Measurements from ENCODE around the gene CCP110. TPM values are rescaled to one million over a fixed set of nuclear protein-coding genes. Genes with fewer than 3 reads are reported as not detected.

Gene CCP110
- polyA plus RNA-seq, 1 experiment: 2.6 TPM

DNA sequence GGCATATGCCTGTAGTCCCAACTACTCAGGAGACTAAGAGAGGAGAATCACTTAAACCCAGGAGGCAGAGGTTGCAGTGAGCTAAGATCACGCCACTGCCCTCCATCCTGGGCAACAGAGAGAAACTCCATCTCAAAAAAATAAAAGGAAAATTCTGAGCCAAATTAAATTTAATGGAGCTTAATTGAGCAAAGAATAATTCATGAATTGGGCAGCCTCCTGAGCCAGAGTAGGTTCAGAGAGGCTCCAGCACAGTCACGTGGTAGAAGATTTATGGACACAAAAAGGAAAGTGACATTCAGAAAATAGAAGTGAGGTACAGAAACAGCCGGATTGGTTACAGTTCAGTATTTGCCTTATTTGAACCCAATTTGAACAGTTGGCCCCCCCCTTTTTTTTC is 42.6 kb downstream of the CCP110 start:
- ChIA-PET CTCF (interaction anchor here (0.9 to 3.8 kb wide), 3 partner anchors 8 to 817 kb away, joined by 3 to 11 read pairs (median 5); no protein-coding TSS in a partner anchor), POLR2A (no interaction called here)
- no peaks in the 10 kb centered on the region for H3K27me3 ChIP-seq (ENCODE audit: control insufficient read depth, insufficient read depth, low read length)
- TF ChIP-seq, protein P1, sequence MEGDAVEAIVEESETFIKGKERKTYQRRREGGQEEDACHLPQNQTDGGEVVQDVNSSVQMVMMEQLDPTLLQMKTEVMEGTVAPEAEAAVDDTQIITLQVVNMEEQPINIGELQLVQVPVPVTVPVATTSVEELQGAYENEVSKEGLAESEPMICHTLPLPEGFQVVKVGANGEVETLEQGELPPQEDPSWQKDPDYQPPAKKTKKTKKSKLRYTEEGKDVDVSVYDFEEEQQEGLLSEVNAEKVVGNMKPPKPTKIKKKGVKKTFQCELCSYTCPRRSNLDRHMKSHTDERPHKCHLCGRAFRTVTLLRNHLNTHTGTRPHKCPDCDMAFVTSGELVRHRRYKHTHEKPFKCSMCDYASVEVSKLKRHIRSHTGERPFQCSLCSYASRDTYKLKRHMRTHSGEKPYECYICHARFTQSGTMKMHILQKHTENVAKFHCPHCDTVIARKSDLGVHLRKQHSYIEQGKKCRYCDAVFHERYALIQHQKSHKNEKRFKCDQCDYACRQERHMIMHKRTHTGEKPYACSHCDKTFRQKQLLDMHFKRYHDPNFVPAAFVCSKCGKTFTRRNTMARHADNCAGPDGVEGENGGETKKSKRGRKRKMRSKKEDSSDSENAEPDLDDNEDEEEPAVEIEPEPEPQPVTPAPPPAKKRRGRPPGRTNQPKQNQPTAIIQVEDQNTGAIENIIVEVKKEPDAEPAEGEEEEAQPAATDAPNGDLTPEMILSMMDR (IDR thresholded peaks at IDR 0.05; ENCODE audit: insufficient read depth, low read depth, low read length): no peak
- peaks cover 9% of the 10 kb centered on the region for H3K36me3 ChIP-seq (ENCODE audit: control insufficient read depth, insufficient read depth, low read length)
- no peak for DNase-seq (ENCODE audit: low read depth)
- H3K4me3 ChIP-seq (ENCODE audit: low read depth, low read length): no peak overlapping the region

DNA sequence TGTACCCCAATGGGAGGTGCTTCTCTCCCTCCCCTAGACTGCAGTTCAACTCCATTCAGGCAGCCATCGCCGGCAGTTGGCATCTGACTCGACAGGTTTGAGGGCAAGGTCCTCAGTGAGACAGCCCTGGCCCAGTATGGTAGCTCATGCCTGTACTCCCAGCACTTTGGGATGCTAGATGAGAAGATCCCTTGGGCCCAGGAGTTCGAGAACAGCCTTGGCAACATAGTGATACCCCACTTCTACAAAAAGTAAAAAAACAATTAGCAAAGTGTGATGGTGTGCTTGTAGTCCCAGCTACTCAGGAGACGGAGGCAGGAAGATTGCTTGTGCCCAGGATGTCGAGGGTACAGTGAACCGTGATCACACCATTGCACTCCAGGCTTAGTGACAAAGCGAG is 43.8 kb downstream of the CCP110 start:
- H3K36me3 ChIP-seq (ENCODE audit: control insufficient read depth, insufficient read depth, low read length): peaks cover 10% of the 10 kb centered on the region
- H3K27me3 ChIP-seq (ENCODE audit: control insufficient read depth, insufficient read depth, low read length): no peaks in the 10 kb centered on the region
- CTCF ChIA-PET: interaction anchor here (0.9 to 3.8 kb wide), 4 partner anchors 9 to 816 kb away, joined by 3 to 11 read pairs (median 4); no protein-coding TSS in a partner anchor
- DNase-seq (ENCODE audit: low read depth): no peak
- no peak overlapping the region for H3K4me3 ChIP-seq (ENCODE audit: low read depth, low read length)
- POLR2A ChIA-PET: no interaction called here
- TF ChIP-seq, protein P1 (IDR thresholded peaks at IDR 0.05; ENCODE audit: insufficient read depth, low read depth, low read length): no peak

DNA sequence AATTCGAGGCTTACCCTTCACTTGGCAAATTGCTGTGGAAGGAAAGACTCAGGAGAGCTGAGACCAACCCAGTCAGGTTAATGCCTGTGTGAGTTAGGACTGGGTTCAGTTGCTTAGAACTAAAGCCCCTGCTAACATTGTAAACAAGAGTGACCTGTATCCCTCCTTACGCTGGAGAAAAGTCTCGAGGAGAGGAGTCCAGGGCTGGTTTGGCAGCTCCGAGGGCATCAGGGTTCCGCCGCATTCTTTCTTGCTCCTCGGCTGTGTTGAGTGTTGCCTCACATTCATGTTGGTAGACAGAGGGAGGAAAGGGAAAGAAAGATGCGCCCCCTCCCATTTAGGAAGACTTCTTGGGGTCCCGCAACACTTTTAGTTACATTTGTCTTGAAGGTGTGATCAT is 50.3 kb downstream of the CCP110 start:
- TF ChIP-seq, protein P1 (IDR thresholded peaks at IDR 0.05; ENCODE audit: insufficient read depth, low read depth, low read length): no peak
- ChIA-PET CTCF (interaction anchor here (0.9 to 2.0 kb wide), 3 partner anchors 9 to 313 kb away, joined by 3 to 6 read pairs (median 4); no protein-coding TSS in a partner anchor), POLR2A (no interaction called here)
- H3K4me3 ChIP-seq (ENCODE audit: low read depth, low read length): no peak overlapping the region
- H3K36me3 ChIP-seq (ENCODE audit: control insufficient read depth, insufficient read depth, low read length): peaks cover 14% of the 10 kb centered on the region
- DNase-seq (ENCODE audit: low read depth): no peak
- no peaks in the 10 kb centered on the region for H3K27me3 ChIP-seq (ENCODE audit: control insufficient read depth, insufficient read depth, low read length)

DNA sequence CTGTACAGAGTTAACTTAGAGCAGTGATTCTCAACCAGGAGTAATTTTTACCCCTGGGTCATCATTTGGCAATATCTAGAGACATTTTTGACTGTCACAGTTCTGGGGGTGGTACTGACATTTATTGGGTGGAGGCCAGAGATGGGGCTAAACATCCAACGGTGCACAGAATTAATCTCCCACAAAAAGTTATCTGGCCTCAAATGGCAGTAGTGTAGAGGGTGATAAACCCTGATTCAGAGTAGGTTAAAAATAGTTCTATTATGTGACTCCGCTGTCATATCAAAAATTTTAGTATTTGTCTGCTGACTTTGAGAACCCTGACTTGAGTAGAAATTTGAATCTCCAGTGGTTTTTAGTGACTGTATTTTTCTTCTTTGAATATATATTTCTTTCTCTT is 50.9 kb downstream of the CCP110 start:
- no peaks in the 10 kb centered on the region for H3K27me3 ChIP-seq (ENCODE audit: control insufficient read depth, insufficient read depth, low read length)
- H3K4me3 ChIP-seq (ENCODE audit: low read depth, low read length): no peak overlapping the region
- TF ChIP-seq, protein P1 (IDR thresholded peaks at IDR 0.05; ENCODE audit: insufficient read depth, low read depth, low read length): no peak
- peaks cover 11% of the 10 kb centered on the region for H3K36me3 ChIP-seq (ENCODE audit: control insufficient read depth, insufficient read depth, low read length)
- POLR2A ChIA-PET: no interaction called here
- no peak for DNase-seq (ENCODE audit: low read depth)
- CTCF ChIA-PET: interaction anchor here (1.2 to 2.0 kb wide), 2 partner anchors 9 kb away, joined by 3 to 6 read pairs; no protein-coding TSS in a partner anchor

DNA sequence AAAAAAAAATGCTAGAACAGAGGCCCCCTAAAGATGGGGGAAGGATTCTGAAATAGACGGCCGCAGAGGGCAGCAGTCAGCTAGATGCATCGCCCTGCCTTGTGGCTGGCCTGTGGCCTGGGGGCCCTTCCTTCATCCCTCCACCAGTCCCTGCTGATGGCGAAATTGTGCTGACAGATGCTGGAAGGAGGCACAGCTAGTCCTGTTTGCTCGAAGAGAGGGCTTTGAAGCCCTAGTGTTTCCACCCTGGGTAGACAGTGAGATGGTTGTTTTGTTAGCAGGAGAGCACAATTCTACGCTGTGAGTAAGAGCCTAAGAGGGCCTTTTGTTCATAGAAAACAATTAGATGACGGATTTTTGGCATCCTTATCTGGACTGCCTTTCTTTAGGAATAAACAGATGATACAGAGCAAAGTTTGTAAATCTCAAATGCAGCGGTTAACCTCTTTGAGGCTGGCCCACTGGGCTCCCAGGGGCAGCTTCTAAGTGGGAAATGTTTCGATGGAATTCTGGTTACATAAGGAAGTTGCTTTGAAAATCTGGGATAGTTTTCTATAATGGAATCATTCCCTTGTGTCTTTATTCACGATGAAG is 54.7 kb downstream of the CCP110 start:
- H3K4me3 ChIP-seq (ENCODE audit: low read depth, low read length): no peak overlapping the region
- TF ChIP-seq, protein P1 (IDR thresholded peaks at IDR 0.05; ENCODE audit: insufficient read depth, low read depth, low read length): no peak
- DNase-seq (ENCODE audit: low read depth): no peak
- no peaks in the 10 kb centered on the region for H3K27me3 ChIP-seq (ENCODE audit: control insufficient read depth, insufficient read depth, low read length)
- ChIA-PET CTCF (interaction anchor here (1.3 to 1.4 kb wide), 2 partner anchors 11 to 308 kb away, joined by 4 to 7 read pairs; no protein-coding TSS in a partner anchor), POLR2A (no interaction called here)
- peaks cover 13% of the 10 kb centered on the region for H3K36me3 ChIP-seq (ENCODE audit: control insufficient read depth, insufficient read depth, low read length)
